LNCAP (cell line): ENCODE measurements around the gene KANK3.

Source experiments
- CTCF ChIP-seq: fragments of 450-650 bp; IDR thresholded peaks from 2 replicates; pipeline ENCODE4 v1.5.1; 2017; ENCODE audit warnings: mild to moderate bottlenecking

KANK3 gene

GRCh38 chr19:8342684-8343482, at the start of gene KANK3:
Gene KANK3 (minus strand): TSS chr19:8343262. CDS start chr19:8337828, 5,434 bp downstream.
- TF ChIP-seq CTCF, result no peak

GRCh38 chr19:8392017-8392591, 49.0 kb upstream of the KANK3 start:
- TF ChIP-seq CTCF, result no peak

GRCh38 chr19:8391198-8392016, 48.3 kb upstream of the KANK3 start:
- TF ChIP-seq CTCF, result no peak

- no peak for TF ChIP-seq CTCF
These were observed 47.5 kb upstream of the KANK3 start for GRCh38 chr19:8390617-8390981.

- TF ChIP-seq CTCF, result no peak
These were observed 47.0 kb upstream of the KANK3 start, which contains the start of gene RAB11B for GRCh38 chr19:8389891-8390616. Gene RAB11B (plus strand): TSS chr19:8390360. CDS start chr19:8390417, 57 bp downstream.

GRCh38 chr19:8388612-8388958, 45.5 kb upstream of the KANK3 start:
- TF ChIP-seq CTCF, result no peak
